Stimulated activated CD8-positive, alpha-beta memory T cell treated with anti-CD3 and anti-CD28 coated beads, Interleukin-7, amount 100 ng/mL, for 24 hours (primary cell): ENCODE results near the gene CCDC178.

ENCODE experiments used
- DNase-seq: peaks from one replicate; pipeline ENCODE4 v3.0.0-alpha.2; 2020; ENCODE audit warnings: low read depth

CCDC178 gene

GRCh38 chr18:32911660-32912284 is 528.7 kb downstream of the CCDC178 start:
- no peak for DNase-seq

- DNase-seq: no peak
Measured at GRCh38 chr18:32910694-32911296, 529.7 kb downstream of the CCDC178 start.

- DNase-seq: no peak
Measured at GRCh38 chr18:32909798-32910561, 530.5 kb downstream of the CCDC178 start.

- DNase-seq: no peak
Measured at GRCh38 chr18:32908424-32908805, 532.1 kb downstream of the CCDC178 start.

- no peak for DNase-seq
Measured at GRCh38 chr18:32907648-32908423, 532.7 kb downstream of the CCDC178 start.

- DNase-seq: no peak
Measured at GRCh38 chr18:32907311-32907585, 533.3 kb downstream of the CCDC178 start.

GRCh38 chr18:32906506-32907310 is 533.8 kb downstream of the CCDC178 start:
- no peak for DNase-seq

GRCh38 chr18:32905651-32906050 is 534.9 kb downstream of the CCDC178 start:
- no peak for DNase-seq

- DNase-seq: no peak
Measured at GRCh38 chr18:32902568-32903330, 537.8 kb downstream of the CCDC178 start.

- no peak for DNase-seq
Measured at GRCh38 chr18:32899819-32900218, 540.7 kb downstream of the CCDC178 start.

- no peak for DNase-seq
Measured at GRCh38 chr18:32896776-32897547, 543.6 kb downstream of the CCDC178 start.

- no peak for DNase-seq
Measured at GRCh38 chr18:32893915-32894314, 546.6 kb downstream of the CCDC178 start.

- no peak for DNase-seq
Measured at GRCh38 chr18:32891797-32892196, 548.7 kb downstream of the CCDC178 start.

GRCh38 chr18:32891130-32891529 is 549.4 kb downstream of the CCDC178 start:
- DNase-seq: no peak

GRCh38 chr18:32889615-32890593 is 550.6 kb downstream of the CCDC178 start:
- no peak for DNase-seq

GRCh38 chr18:32888306-32888705 is 552.2 kb downstream of the CCDC178 start:
- DNase-seq: no peak
